Left lung (tissue), 10 donors: ENCODE measurements around the gene VWA3A. TPM values are rescaled to one million over a fixed set of nuclear protein-coding genes. Genes with fewer than 3 reads are reported as not detected.
"Not testable (repeated sequence)": the region's sequence is repeated elsewhere in the genome, so short reads cannot be mapped to it uniquely, and the experiment has no call there.

Experiments used
- ATAC-seq: fragments of 200-7000 bp; cut with Tn5 transposase; one replicate; pipeline ENCODE4 v1.9.1; 2020; ENCODE audit warnings: moderate library complexity
- DNase-seq, 4 donors: peaks; one replicate each; pipeline ENCODE4 v3.0.0-alpha.2; 2013 to 2020
- H3K27ac ChIP-seq, 2 donors: fragments of 200-600 bp; sonication (generic) in 1 of 2; one replicate each; pipeline versions ENCODE4 v1.5.0 to v1.8.0; 2020 to 2021
- H3K27me3 ChIP-seq, 2 donors: fragments of 200-600 bp; sonication (generic) in 1 of 2; one replicate each; pipeline versions ENCODE4 v1.5.0 to v1.8.0; 2020 to 2021
- H3K36me3 ChIP-seq, 2 donors: fragments of 200-600 bp; sonication (generic) in 1 of 2; one replicate each; pipeline versions ENCODE4 v1.5.0 to v1.8.0; 2020 to 2021
- H3K4me1 ChIP-seq, 2 donors: fragments of 200-600 bp; one replicate each; pipeline ENCODE4 v1.8.0; 2021
- H3K4me3 ChIP-seq, 2 donors: fragments of 200-600 bp; sonication (generic) in 1 of 2; one replicate each; pipeline versions ENCODE4 v1.5.0 to v1.8.0; 2020 to 2021; ENCODE audit warnings: mild to moderate bottlenecking in 1 of 2
- H3K9me3 ChIP-seq, 2 donors: fragments of 200-600 bp; sonication (generic) in 1 of 2; one replicate each; pipeline versions ENCODE4 v1.5.0 to v1.8.0; 2020 to 2021
- intact Hi-C, 2 donors: fragments of 100-400 bp; cut with DNase I; formaldehyde crosslinking; loops; one replicate each; pipeline versions ENCODE4 v1.11.2 to v1.14.2; 2022
- polyA plus RNA-seq, 6 donors: library from polyadenylated mRNA; unstranded; fragments of 120-200 nt; gene quantifications; one replicate each; pipeline ENCODE4 v1.2.1, GENCODE V29; 2013; ENCODE audit not compliant: insufficient read length in 6 of 6
- total RNA-seq, 2 donors: library from RNA; stranded (reverse); fragmentation: NEBNext Ultra II Directional; extraction: Animal tissue kit (Norgen Biotek cat#: 25700); gene quantifications; one replicate each; pipeline ENCODE4 v1.2.1, GENCODE V29; 2021
- TF ChIP-seq, protein P1 (sequence below), 2 donors: fragments of 200-600 bp; sonication (generic) in 1 of 2; IDR thresholded peaks; one replicate each; pipeline versions ENCODE4 v1.5.0 to v1.8.0; 2021; ENCODE audit warnings: antibody characterized with exemption in 2 of 2
- donor health status: DM: no; HTN: yes; CAD: no.
- donor health status: DM: no; HTN: no; CAD: no.

The VWA3A gene
- total and polyA plus RNA-seq, 8 donors = 0.12 to 7.1 (median 4.9) TPM

DNA sequence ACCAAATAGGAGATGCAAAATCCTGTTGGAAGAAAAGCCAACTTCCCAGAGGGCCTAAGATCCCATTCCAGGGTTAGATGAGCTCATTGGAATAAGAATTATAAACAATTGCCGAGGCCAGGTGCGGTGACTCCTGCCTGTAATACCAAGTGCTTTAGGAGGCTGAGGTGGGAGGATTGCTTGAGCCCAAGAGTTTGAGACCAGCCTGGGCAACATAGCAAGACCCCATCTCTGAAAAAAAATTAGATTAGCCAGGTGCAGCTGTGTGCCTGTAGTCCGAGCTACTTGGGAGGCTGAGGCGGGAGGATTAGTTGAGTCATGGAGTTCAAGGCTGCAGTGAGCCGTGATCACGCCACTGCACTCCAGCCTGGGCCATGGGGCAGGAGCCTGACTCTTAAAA, 52.2 kb downstream of the VWA3A start:
- TF ChIP-seq, protein P1, sequence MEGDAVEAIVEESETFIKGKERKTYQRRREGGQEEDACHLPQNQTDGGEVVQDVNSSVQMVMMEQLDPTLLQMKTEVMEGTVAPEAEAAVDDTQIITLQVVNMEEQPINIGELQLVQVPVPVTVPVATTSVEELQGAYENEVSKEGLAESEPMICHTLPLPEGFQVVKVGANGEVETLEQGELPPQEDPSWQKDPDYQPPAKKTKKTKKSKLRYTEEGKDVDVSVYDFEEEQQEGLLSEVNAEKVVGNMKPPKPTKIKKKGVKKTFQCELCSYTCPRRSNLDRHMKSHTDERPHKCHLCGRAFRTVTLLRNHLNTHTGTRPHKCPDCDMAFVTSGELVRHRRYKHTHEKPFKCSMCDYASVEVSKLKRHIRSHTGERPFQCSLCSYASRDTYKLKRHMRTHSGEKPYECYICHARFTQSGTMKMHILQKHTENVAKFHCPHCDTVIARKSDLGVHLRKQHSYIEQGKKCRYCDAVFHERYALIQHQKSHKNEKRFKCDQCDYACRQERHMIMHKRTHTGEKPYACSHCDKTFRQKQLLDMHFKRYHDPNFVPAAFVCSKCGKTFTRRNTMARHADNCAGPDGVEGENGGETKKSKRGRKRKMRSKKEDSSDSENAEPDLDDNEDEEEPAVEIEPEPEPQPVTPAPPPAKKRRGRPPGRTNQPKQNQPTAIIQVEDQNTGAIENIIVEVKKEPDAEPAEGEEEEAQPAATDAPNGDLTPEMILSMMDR (IDR thresholded peaks at IDR 0.05) = no peak
- ATAC-seq (no peak), DNase-seq (no peak)
- no peaks in the 10 kb centered on the region for H3K4me1 ChIP-seq
- no peak overlapping the region for H3K27ac ChIP-seq
- no peaks in the 10 kb centered on the region for H3K36me3 ChIP-seq
- no peaks in the 10 kb centered on the region for H3K27me3 ChIP-seq
- intact Hi-C loops = no loop called here
- H3K9me3 ChIP-seq = no peaks in the 10 kb centered on the region
- no peak overlapping the region for H3K4me3 ChIP-seq

DNA sequence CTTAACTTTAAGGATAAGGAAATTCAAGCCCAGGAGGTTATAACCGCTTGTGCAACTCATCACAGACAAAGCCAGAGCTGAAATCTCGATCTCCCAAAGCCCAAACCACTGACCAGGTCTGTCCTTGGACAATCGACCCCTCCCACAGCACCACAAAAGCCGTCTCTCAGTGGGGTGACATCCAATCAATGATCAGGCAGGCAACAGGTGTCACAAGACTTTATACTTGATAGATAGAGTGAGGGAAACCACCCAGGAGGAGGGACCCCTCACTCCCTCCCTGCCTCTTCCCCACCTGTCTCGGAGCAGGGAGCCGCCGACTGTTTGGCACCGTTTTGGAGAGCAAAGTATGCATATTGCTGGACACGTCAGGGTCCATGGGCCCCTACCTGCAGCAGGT, 55.5 kb downstream of the VWA3A start:
- no peak overlapping the region for H3K27ac ChIP-seq
- ATAC-seq (no peak), DNase-seq (no peak)
- no peaks in the 10 kb centered on the region for H3K27me3 ChIP-seq
- no peaks in the 10 kb centered on the region for H3K36me3 ChIP-seq
- H3K4me1 ChIP-seq = no peaks in the 10 kb centered on the region
- TF ChIP-seq, protein P1 (IDR thresholded peaks at IDR 0.05) = no peak
- intact Hi-C loops = no loop called here
- H3K4me3 ChIP-seq = no peak overlapping the region
- no peaks in the 10 kb centered on the region for H3K9me3 ChIP-seq

DNA sequence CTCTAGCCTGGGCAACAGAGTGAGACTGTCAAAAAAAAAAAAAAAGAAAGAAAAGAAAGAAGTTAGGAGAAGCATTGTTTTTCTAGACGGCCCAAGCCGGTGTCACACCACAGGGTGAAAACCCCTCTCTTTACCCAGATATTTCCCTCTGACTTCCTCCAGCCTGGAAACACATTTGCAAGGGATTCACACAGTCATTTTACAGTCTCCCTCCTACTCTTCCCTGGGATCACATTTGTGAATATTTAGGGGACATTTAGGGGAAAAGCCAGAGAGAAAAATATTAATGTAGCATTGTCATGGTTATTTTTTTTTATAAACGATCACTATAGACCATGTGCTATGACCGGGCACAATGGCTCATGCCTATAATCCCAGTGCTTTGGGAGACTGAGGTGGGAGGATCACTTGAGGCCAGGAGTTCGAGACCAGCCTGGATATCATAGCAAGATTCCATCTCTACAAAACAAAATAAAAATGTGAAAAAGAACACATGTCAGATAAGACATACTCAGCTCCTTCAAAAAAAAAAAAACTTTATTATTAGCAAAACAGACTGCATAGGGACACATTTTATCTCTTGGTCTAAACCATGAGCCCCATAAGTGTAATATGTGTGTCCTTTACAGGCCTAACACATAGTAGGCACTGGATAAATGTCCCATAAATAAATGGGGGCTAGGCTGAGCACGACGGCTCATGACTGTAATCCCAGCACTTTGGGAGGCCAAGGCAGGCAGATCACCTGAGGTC, 59.1 kb downstream of the VWA3A start:
- no peak overlapping the region for H3K4me3 ChIP-seq
- TF ChIP-seq, protein P1 (IDR thresholded peaks at IDR 0.05) = no peak
- H3K9me3 ChIP-seq = no peaks in the 10 kb centered on the region
- H3K27me3 ChIP-seq = no peaks in the 10 kb centered on the region
- no peaks in the 10 kb centered on the region for H3K4me1 ChIP-seq
- intact Hi-C loops = no loop called here
- H3K27ac ChIP-seq = no peak overlapping the region
- DNase-seq (no peak), ATAC-seq (no peak)
- H3K36me3 ChIP-seq = no peaks in the 10 kb centered on the region

DNA sequence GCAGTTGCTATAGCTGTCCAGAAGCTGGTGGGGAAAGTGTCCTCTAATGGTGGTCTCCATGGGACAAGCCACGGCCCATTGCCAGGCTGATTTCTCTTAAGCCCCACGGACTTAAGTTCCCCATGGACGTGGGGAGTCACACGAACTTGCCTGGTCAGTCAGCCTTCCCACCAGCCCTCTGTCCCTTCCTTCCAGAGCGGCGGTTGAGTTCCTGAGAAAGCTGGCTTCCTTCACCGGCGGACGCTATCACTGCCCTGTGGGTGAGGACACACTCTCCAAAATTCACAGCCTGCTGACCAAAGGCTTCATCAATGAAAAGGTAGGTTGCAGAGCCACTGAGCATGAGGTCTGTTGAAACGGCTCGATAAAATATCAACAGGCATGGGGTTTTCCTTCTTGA, 60.0 kb downstream of the VWA3A start:
- Histone ChIP-seq H3K27ac (no peak overlapping the region), H3K27me3 (no peaks in the 10 kb centered on the region), H3K9me3 (no peaks in the 10 kb centered on the region), H3K4me1 (no peaks in the 10 kb centered on the region), H3K36me3 (no peaks in the 10 kb centered on the region), H3K4me3 (no peak overlapping the region)
- no peak for DNase-seq
- intact Hi-C loops = no loop called here
- TF ChIP-seq, protein P1 (IDR thresholded peaks at IDR 0.05) = no peak
- no peak for ATAC-seq

DNA sequence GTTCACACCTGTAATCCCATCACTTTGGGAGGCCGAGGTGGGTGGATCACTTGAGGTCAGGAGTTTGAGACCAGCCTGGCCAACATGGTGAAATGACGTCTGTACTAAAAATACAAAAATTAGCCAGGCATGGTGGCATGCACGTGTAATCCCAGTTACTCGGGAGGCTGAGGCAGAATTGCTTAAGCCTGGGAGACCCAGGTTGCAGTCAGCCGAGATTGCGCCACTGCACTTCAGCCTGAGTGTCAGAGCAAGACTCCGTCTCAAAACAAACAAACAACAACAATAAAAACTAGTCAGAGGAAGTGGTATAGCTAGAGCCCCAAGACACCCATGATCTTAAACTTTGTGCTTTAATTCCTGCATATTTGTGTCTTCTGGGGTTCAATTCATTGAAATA, 60.7 kb downstream of the VWA3A start:
- H3K9me3 ChIP-seq, H3K4me1 ChIP-seq, DNase-seq, H3K27ac ChIP-seq, ATAC-seq, H3K36me3 ChIP-seq, H3K4me3 ChIP-seq, intact Hi-C loops, H3K27me3 ChIP-seq: not testable (repeated sequence)

DNA sequence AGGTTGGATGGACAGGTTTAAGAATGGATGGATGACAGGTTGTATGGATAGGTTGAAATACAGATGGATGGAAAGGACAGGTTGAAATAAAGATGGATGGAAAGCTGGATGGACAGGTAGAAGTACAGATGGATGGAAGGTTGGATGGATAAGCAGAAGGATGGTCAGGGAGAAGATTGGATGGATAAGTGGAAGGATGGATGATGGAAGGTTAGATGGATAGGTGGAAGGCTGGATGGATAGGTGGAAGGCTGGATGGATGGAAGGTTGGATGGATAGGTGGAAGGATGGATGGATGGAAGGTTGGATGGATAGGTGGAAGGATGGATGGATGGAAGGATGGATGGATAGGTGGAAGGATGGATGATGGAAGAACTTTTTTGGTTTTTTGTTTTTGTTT, 69.1 kb downstream of the VWA3A start:
- ATAC-seq (no peak), DNase-seq (no peak)
- Histone ChIP-seq H3K27me3 (peaks cover 6 to 39% of the 10 kb centered on the region in 2 donors), H3K36me3 (no peaks in the 10 kb centered on the region), H3K4me1 (peaks cover 0 to 10% of the 10 kb centered on the region in 2 donors), H3K9me3 (no peaks in the 10 kb centered on the region), H3K4me3 (no peak overlapping the region), H3K27ac (no peak overlapping the region)
- intact Hi-C loops = no loop called here
- TF ChIP-seq, protein P1 (IDR thresholded peaks at IDR 0.05) = no peak
